HEK293 (cell line): ENCODE results near the gene APC2.

Experiments used
- CTCF ChIA-PET: fragments of 350-600 bp; formaldehyde crosslinking; extraction: SDS; loops from one replicate; lab custom pipeline; 2021; ENCODE audit warnings: antibody characterized with exemption; lab: Yijun Ruan, JAX
- POLR2A ChIA-PET: fragments of 300-600 bp; formaldehyde crosslinking; extraction: SDS; loops from one replicate; lab custom pipeline; 2020; ENCODE audit warnings: antibody characterized with exemption, inconsistent platforms; lab: Yijun Ruan, JAX
- H3K27ac ChIP-seq: fragments of 200-500 bp; sonication (Bioruptor generic); 2 replicates; pipeline ENCODE4 v1.5.1; 2014; ENCODE audit warnings: low read depth, low read length, control low read depth, inconsistent platforms; ENCODE audit errors: extremely low read depth
- H3K36me3 ChIP-seq, 2 experiments: fragments of 200-500 bp in 1 of 2; sonication (Bioruptor generic) in 1 of 2; 1 replicate in 1 of 2; 2 replicates in 1 of 2; pipeline ENCODE4 v1.5.1; 2014 to 2017; ENCODE audit warnings: inconsistent platforms in 2 of 2, low read length in 2 of 2; ENCODE audit not compliant: control insufficient read depth in 2 of 2, insufficient read depth in 1 of 2
- H3K4me1 ChIP-seq: fragments of 200-500 bp; sonication (Bioruptor generic); 2 replicates; pipeline ENCODE4 v1.5.1; 2014; ENCODE audit warnings: mild to moderate bottlenecking, low read length, inconsistent platforms; ENCODE audit not compliant: control insufficient read depth, insufficient read depth
- H3K4me3 ChIP-seq: 2 replicates; pipeline ENCODE4 v1.5.1; 2011; ENCODE audit warnings: low read depth, mild to moderate bottlenecking, control low read depth, low read length, moderate library complexity
- H3K9me3 ChIP-seq: fragments of 200-500 bp; sonication (Bioruptor generic); 2 replicates; pipeline ENCODE4 v1.5.1; 2014; ENCODE audit warnings: low read depth, low read length, inconsistent platforms; ENCODE audit not compliant: control insufficient read depth, insufficient read depth
- EGR2 ChIP-seq: fragments of 450-650 bp; formaldehyde crosslinking; IDR thresholded peaks from 2 replicates; pipeline ENCODE4 v1.5.1; 2016; ENCODE audit warnings: low read depth, missing biosample characterization, missing genetic modification characterization
- GLIS1 ChIP-seq: fragments of 450-650 bp; formaldehyde crosslinking; IDR thresholded peaks from 2 replicates; pipeline ENCODE4 v1.5.1; 2016; ENCODE audit warnings: missing biosample characterization, missing genetic modification characterization
- GLIS2 ChIP-seq: fragments of 450-650 bp; formaldehyde crosslinking; IDR thresholded peaks from 2 replicates; pipeline ENCODE4 v1.5.1; 2016; ENCODE audit warnings: missing biosample characterization, missing genetic modification characterization
- SCRT1 ChIP-seq: fragments of 450-650 bp; formaldehyde crosslinking; IDR thresholded peaks from 2 replicates; pipeline ENCODE4 v1.5.1; 2016; ENCODE audit warnings: missing biosample characterization, missing genetic modification characterization, borderline replicate concordance
- SCRT2 ChIP-seq: fragments of 450-650 bp; formaldehyde crosslinking; IDR thresholded peaks from 2 replicates; pipeline ENCODE4 v1.5.1; 2016; ENCODE audit warnings: missing biosample characterization, missing genetic modification characterization
- SP2 ChIP-seq: fragments of 450-650 bp; formaldehyde crosslinking; IDR thresholded peaks from 2 replicates; pipeline ENCODE4 v1.5.1; 2016; ENCODE audit warnings: missing biosample characterization, missing genetic modification characterization
- SP7 ChIP-seq: fragments of 450-650 bp; formaldehyde crosslinking; IDR thresholded peaks from 2 replicates; pipeline ENCODE4 v1.5.1; 2016; ENCODE audit warnings: missing biosample characterization, missing genetic modification characterization
- ZBTB49 ChIP-seq: fragments of 450-650 bp; formaldehyde crosslinking; IDR thresholded peaks from 2 replicates; pipeline ENCODE4 v1.5.1; 2016; ENCODE audit warnings: missing biosample characterization, missing genetic modification characterization, low read depth
- ZBTB6 ChIP-seq: fragments of 450-650 bp; formaldehyde crosslinking; IDR thresholded peaks from 2 replicates; pipeline ENCODE4 v1.5.1; 2017; ENCODE audit warnings: missing biosample characterization, missing genetic modification characterization
- ZBTB8A ChIP-seq: fragments of 450-650 bp; formaldehyde crosslinking; IDR thresholded peaks from 2 replicates; pipeline ENCODE4 v1.5.1; 2016; ENCODE audit warnings: missing biosample characterization, missing genetic modification characterization
- ZFHX2 ChIP-seq: fragments of 450-650 bp; formaldehyde crosslinking; conservative IDR thresholded peaks from 2 replicates; pipeline ENCODE4 v1.5.1; 2016; ENCODE audit warnings: missing biosample characterization, missing genetic modification characterization
- ZIC2 ChIP-seq: fragments of 450-650 bp; formaldehyde crosslinking; IDR thresholded peaks from 2 replicates; pipeline ENCODE4 v1.5.1; 2016; ENCODE audit warnings: missing biosample characterization, missing genetic modification characterization
- ZNF132 ChIP-seq: fragments of 450-650 bp; formaldehyde crosslinking; IDR thresholded peaks from 2 replicates; pipeline ENCODE4 v1.5.1; 2017; ENCODE audit warnings: missing biosample characterization, missing genetic modification characterization, borderline replicate concordance
- ZNF280C ChIP-seq: fragments of 450-650 bp; formaldehyde crosslinking; IDR thresholded peaks from 2 replicates; pipeline ENCODE4 v1.5.1; 2016; ENCODE audit warnings: missing biosample characterization, missing genetic modification characterization
- ZNF423 ChIP-seq: fragments of 450-650 bp; formaldehyde crosslinking; IDR thresholded peaks from 2 replicates; pipeline ENCODE4 v1.5.1; 2016; ENCODE audit warnings: missing biosample characterization, missing genetic modification characterization
- ZNF600 ChIP-seq: fragments of 450-650 bp; formaldehyde crosslinking; IDR thresholded peaks from 2 replicates; pipeline ENCODE4 v1.5.1; 2016; ENCODE audit warnings: missing biosample characterization, missing genetic modification characterization
- ZNF692 ChIP-seq: fragments of 450-650 bp; formaldehyde crosslinking; IDR thresholded peaks from 2 replicates; pipeline ENCODE4 v1.5.1; 2016; ENCODE audit warnings: missing biosample characterization, missing genetic modification characterization

Gene APC2

GRCh38 chr19:1429750-1430149 is 20.2 kb upstream of the APC2 start (continued):
- TF ChIP-seq ZNF692 (tag by site-specific recombination), result no peak

- H3K36me3 ChIP-seq, result peaks cover 17 to 87% of the 10 kb centered on the region in 2 experiments; a peak in 2 of 3 replicates
- ChIA-PET POLR2A (interaction anchor here (0.7 kb wide), 1 partner anchor 168 kb away, joined by 3 read pairs; no protein-coding TSS in a partner anchor), CTCF (interaction anchor here (0.6 to 0.8 kb wide), 2 partner anchors 14 to 25 kb away, joined by 3 read pairs; no protein-coding TSS in a partner anchor)
- no peaks in the 10 kb centered on the region for H3K9me3 ChIP-seq
- no peak for TF ChIP-seq SP7 (tag by site-specific recombination)
- TF ChIP-seq ZBTB49, result no peak
- no peak for TF ChIP-seq ZNF423 (tag by site-specific recombination)
- no peak for TF ChIP-seq ZNF132
- peak; percentile 16; the same call in 1 of the 2 replicates for TF ChIP-seq ZBTB6 (tag by site-specific recombination)
- TF ChIP-seq SP2, result 0 out of 2 replicates have a peak, but pooled peaks have one; percentile 8
- peak; percentile 92 for TF ChIP-seq GLIS1 (tag by site-specific recombination)
- peak; percentile 74 for TF ChIP-seq SCRT1 (tag by site-specific recombination)
- peak; percentile 56 for TF ChIP-seq SCRT2
- peak; percentile 34 for TF ChIP-seq ZFHX2 (tag by site-specific recombination)
- TF ChIP-seq GLIS2 (tag by site-specific recombination), result peak; percentile 48
- TF ChIP-seq EGR2 (tag by site-specific recombination), result 0 out of 2 replicates have a peak, but pooled peaks have one; percentile 24
- TF ChIP-seq ZNF280C (tag by site-specific recombination), result no peak
- TF ChIP-seq, all 188 proteins: peak for 8
- Histone ChIP-seq H3K27ac (no peak overlapping the region), H3K4me1 (no peaks in the 10 kb centered on the region), H3K4me3 (no peak overlapping the region)
Observed at GRCh38 chr19:1430246-1430645, 19.7 kb upstream of the APC2 start.

- no peak overlapping the region for H3K4me3 ChIP-seq
- peak overlapping the region; percentile 5; the same call in 1 of the 2 replicates for H3K27ac ChIP-seq
- POLR2A ChIA-PET, result interaction anchor here (0.7 kb wide), 1 partner anchor 11 kb away, joined by 4 read pairs; no protein-coding TSS in a partner anchor
- peaks cover 17 to 76% of the 10 kb centered on the region in 2 experiments; a peak in 2 of 3 replicates for H3K36me3 ChIP-seq
- CTCF ChIA-PET, result interaction anchor here (0.6 to 0.7 kb wide), 2 partner anchors 407 to 1779 kb away, joined by 3 to 4 read pairs; no protein-coding TSS in a partner anchor
- H3K4me1 ChIP-seq, result no peaks in the 10 kb centered on the region
- TF ChIP-seq ZBTB8A (tag by site-specific recombination) (no peak), ZIC2 (0 out of 2 replicates have a peak, but pooled peaks have one; percentile 7), ZNF600 (tag by site-specific recombination) (peak; percentile 81; the same call in 1 of the 2 replicates)
- no peaks in the 10 kb centered on the region for H3K9me3 ChIP-seq
Observed at GRCh38 chr19:1431759-1432506, 18.0 kb upstream of the APC2 start.
